HL-60/S4 (cell line): ENCODE measurements around the gene ZNF691.
"Not testable (repeated sequence)": the region's sequence is repeated elsewhere in the genome, so short reads cannot be mapped to it uniquely, and the experiment has no call there.

Experiments
- in situ Hi-C: fragments of 300-500 bp; cut with MboI; formaldehyde crosslinking; loops from 2 replicates; pipeline ENCODE4 v1.14.3; 2022; ENCODE audit warnings: low sequenced_read_pairs

Gene ZNF691

DNA sequence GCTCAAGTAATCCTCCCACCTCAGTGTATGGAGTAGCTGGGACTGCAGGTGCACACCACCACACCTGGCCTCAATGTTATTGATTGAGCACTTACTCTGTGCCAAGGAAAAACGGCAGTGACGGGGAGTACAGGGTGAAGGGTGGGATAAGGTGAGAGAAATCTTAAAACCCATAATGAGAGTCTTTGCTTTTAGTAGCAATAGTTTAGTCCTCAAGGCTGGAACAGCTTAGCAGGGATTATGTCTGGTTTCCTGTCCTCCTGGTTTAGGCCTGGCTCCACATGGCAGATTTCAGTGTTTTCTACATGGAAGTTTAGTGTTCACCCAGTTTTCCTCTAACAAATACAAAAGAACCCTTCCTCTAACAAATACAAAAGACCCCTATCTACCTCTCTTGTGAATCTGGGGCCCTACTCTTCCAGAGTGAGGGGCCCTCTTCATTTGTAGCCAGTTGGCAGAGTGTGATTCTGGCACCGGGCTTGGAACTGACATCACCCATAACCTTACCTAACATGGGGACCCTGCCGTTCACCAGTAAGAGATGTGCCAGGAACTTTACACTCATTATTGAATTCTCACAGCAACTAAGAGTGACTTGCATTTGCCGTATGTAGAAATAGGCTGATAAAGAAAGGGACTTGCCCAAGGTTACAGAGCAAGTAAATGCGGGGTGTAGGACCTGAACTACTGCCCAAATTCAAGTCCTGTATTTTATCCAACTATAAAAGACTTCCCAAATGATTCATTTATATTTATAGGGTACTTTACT lies 6.9 kb downstream of the ZNF691 start:
- in situ Hi-C loops = no loop called here

DNA sequence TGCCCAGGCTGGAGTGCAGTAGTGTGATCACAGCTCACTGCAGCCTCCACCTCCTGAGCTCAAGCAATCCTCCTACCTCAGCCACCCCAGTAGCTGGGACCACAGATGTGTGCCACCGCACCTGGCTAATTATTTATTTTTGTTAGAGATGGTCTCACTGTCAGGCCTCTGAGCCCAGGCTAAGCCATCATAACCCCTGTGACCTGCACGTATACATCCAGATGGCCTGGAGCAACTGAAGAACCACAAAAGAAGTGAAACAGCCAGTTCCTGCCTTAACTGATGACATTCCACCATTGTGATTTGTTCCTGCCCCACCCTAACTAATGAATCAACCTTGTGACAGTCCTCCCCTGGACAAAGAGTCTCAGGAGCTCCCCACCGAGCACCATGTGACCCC lies 10.1 kb downstream of the ZNF691 start:
- in situ Hi-C loops = not testable (repeated sequence)

DNA sequence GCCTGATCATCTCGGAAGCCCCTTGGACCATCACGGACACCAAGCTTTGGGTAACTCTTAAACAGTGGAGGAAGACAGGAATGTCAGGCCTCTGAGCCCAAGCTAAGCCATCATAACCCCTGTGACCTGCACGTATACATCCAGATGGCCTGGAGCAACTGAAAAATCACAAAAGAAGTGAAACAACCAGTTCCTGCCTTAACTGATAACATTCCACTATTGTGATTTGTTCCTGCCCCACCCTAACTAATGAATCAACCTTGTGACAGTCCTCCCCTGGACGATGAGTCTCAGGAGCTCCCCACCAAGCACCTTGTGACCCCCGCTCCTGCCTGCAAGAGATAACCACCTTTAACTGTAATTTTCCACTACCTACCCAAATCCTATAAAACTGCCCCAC lies 13.0 kb downstream of the ZNF691 start:
- in situ Hi-C loops = not testable (repeated sequence)

DNA sequence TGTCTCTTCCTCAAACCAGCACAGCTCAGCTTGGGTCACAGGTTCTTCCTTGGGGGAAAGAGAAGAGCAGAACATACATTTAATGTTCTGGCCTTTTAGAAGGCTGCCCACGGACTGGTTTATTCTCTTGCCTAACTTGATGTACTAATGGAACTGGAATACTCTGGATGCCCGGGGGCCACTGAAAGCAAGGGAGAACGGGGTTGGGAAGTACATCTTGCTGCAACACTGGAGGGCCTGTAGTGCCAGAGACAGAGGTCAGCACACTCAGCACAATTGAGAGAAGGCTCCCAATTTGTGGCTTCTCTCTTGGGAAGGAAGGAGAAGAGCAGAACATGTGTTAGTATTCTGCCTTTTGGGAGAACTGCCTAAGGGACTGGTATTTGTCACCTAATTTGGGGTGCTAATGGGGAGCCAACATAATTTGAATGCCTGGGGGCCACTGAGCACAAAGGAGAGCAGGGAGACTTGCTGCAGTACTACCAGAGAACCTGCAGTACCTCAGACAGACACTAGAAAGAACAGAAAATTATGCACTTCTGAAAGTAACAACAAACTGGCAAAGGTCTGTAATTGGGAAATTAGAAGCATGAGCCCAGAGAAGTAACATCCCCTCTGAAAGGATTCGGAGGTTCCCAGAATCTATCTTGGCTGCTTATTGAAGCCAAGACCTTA lies 14.1 kb downstream of the ZNF691 start:
- in situ Hi-C loops = no loop called here

DNA sequence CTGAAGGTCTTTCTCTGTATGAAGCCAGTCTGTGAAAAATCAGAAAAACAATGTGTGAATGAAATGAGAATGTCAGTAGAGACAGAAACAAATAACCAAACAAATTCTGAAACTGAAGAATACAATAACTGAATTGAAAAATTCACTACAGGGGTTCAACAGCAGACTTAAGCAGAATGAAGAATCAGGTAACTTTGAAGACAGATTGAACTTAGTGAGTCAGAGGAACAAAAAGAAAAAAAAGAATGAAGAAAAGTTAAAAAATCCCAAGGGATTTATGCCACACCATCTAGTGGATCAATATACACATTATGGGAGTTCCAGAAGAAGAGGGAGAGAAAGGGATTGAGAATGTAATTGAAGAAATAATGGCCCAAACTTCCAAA lies 14.6 kb downstream of the ZNF691 start:
- in situ Hi-C loops = no loop called here

DNA sequence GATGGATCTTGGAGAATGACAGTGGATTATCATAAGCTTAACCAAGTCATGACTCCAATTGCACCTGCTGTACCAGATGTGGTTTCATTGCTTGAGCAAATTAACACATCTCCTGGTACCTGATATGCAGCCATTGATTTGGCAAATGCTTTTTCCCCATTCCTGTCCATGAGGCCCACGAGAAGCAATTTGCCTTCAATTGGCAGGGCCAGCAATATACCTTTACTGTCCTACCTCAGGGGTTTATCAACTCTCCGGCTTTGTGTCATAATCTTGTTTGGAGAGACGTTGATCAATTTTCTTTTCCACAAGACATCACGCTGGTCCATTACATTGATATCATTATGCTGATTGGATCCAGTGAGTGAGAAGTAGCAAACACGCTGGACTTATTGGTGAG lies 20.1 kb downstream of the ZNF691 start:
- in situ Hi-C loops = no loop called here

DNA sequence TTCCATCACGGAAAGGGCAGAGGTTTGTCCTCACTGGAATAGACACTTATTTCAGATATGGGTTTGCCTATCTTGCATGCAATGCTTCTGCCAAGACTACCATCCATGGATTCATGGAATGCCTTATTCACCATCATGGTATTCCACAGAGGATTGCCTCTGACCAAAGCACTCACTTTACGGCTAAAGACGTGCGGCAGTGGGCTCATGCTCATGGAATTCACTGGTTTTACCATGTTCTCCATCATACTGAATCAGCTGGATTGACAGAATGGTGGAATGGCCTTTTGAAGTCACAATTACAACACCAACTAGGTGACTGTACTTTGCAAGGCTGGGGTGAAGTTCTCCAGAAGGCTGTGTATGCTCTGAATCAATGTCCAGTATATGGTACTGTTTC lies 22.1 kb downstream of the ZNF691 start:
- in situ Hi-C loops = not testable (repeated sequence)

DNA sequence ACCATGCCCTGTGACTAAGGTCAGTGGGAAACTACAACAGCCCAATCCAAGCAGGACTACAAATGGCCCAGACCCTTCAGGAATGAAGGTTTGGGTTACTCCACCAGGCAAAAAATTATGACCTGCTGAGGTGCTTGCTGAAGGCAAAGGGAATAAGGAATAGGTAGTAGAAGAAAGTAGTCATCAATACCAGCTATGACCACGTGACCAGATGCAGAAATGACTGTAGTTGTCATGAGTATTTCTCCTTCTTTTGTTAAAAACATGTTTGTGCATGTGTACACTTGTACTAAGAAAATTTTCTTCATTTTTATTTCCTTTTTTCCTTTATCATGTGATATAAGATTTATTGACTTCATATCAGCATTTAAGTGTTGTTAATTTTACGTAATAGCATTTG lies 22.8 kb downstream of the ZNF691 start:
- in situ Hi-C loops = not testable (repeated sequence)

DNA sequence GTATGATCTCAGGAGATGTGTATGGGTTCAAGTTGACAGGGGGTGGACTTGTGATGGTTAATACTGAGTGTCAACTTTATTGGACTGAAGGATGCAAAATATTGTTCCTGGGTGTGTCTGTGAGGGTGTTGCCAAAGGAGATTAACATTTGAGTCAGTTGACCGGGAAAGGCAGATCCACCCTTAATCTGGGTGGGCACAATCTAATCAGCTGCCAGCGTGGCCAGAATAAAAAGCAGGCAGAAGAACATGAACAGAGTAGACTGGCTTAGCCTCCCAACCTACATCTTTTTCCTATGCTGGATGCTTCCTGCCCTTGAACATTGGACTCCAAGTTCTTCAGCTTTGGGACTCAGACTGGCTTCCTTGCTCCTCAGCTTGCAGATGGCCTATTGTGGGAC lies 23.3 kb downstream of the ZNF691 start:
- in situ Hi-C loops = not testable (repeated sequence)

DNA sequence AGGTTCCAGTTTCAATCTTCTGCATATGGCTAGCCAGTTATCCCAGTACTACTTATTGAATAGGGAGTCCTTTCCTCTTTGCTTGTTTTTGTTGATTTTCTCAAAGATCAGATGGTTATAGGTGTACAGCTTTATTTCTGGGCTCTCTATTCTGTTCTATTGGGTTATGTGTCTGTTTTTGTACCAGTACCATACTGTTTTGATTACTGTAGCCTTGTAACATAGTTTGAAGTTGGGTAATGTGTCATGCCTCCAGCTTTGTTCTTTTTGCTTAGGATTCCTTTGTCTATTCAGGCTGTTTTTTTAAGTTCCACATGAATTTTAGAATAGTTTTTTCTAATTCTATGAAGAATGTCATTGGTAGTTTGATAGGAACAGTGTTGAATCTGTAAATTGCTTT lies 26.7 kb downstream of the ZNF691 start:
- in situ Hi-C loops = not testable (repeated sequence)

DNA sequence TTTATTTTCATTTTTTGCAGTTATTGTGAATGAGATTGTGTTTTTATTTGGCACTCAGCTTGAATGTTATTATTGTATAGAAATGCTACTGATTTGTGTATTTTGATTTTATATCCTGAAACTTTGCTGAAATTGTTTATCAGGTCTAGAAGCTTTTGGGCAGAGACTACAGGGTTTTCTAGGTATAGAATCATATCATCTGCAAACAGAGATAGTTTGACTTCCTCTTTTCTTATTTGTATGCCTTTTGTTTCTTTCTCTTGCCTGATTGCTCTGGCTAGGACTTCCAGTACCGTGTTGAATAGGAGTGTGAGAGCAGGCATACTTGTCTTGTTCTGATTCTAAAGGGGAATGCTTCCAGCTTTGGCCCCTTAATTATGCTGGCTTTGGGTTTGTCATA lies 27.3 kb downstream of the ZNF691 start:
- in situ Hi-C loops = no loop called here

DNA sequence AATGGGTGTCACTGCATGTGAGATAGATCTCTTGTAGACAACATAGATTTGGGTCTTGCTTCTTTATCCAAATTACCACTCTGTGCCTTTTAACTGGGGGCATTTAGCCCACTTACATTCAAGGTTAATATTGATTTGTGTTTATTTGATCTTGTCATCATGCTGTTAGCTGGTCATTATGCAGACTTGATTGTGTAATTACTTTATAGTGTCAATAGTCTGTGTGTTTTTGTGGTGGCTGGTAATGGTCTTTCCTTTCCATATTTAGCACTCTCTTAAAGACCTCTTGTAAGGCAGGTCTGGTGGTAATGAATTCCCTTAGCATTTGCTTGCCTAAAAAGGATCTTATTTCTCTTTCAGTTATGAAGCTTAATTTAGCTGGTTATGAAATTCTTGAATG lies 29.6 kb downstream of the ZNF691 start:
- in situ Hi-C loops = no loop called here

DNA sequence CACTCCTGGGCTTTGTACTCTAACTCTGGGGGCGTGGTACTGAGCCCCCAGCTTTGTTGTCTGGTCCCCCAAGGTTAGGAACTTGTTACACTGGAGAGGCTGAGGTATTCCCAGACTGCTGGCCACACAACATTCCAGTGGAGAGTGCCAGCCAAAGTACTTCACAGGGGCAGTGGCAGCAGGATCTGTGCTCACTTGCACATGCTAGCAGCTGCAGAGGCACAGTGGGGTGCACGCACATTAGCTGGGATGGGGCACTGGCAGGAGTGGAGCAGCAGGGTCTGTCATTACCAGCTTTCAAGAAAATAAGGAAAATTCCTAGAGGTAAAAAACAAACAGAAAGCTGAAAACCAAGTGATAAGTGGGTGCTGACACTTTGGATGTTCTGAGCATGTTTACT lies 31.0 kb downstream of the ZNF691 start:
- in situ Hi-C loops = no loop called here

DNA sequence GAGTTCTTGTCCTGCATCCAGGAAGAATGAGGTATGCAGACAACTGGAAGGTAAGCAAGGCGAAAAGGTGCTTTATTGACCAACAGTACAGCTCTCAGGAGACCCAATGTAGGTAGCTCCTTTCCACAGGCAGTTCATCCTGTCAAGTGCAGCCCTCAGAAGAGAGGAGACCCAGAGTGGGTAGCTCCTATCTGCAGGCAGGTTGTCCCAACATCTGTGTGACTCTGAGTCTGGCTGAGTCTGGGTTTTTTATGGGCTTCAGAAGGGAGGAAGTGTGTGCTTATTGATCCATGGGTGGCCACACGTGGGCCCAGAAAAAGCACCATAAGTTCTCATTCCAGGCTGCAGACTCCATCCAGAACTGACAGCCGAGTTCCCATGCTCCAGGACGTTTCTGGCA lies 34.0 kb downstream of the ZNF691 start:
- in situ Hi-C loops = no loop called here

DNA sequence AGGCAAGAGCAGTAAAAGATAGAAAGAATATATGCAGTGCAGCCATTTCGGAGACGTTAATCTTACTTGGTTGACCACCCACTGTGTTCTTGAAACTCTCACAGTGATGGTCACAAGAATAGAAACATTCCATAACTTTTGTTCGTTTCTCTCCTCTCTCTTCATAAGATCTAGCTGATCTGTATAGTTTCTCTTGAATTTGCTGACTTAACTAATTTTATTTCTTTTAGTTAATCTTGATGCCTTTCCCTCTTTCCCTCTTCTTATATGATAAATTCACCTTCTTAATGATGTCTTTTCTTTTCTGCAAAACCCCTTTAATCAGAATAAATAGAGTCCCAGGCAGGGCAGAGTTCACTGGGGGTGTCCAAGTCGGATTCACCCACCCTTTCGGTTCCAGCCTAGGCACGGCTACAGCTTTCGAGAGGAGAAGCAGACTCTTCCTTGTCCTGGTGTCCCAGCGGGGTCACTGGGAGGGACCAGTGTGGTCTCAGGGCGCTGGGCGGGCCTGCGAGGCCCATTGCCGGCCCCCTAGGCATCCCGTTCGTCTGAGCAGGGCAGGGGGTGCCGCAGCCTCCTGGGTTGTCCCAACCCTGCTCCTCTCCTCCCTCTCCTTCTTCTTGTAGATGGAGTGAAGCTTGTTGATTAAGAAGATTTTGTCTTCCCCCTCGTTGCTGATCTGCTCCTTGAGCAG lies 39.8 kb downstream of the ZNF691 start:
- in situ Hi-C loops = no loop called here

DNA sequence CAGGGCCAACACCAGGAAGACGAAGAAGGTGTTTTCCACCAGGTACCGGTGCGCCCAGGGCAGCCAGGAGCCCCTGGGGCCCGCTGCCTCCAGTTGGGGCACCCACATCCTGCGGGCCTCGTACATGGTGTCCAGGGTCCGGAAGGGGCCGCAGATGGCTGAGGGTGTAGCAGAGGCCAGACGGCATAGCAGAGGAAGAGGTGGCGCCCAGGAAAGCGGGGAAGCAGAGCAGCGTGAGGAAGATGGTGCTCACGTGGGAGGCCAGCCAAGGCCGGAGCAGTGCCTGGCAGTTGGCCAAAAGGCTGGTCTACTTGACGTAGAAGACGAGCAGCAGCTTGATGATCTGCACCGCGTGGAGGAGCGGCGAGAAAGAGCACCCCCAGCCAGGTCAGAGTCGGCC lies 40.4 kb downstream of the ZNF691 start:
- in situ Hi-C loops = no loop called here

DNA sequence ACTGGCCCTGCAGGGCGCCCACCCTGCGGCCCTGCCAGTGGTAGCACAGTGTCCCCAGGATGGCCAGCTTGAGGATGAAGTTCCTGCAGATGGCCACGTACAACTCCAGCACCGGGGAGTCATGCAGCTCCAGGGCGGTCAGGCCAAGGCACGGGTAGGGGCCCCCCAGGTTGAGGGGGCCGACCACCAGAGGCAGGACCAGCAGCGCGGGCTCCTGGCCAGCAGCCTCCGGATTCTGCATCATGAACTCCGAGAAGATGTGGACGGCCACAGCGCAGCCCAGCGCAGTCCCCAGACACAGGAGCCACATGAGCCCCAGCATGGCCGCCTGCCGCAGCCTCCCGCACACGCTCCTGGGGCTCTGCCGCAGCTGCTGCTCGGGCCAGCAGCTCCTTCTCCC lies 41.0 kb downstream of the ZNF691 start:
- in situ Hi-C loops = no loop called here

DNA sequence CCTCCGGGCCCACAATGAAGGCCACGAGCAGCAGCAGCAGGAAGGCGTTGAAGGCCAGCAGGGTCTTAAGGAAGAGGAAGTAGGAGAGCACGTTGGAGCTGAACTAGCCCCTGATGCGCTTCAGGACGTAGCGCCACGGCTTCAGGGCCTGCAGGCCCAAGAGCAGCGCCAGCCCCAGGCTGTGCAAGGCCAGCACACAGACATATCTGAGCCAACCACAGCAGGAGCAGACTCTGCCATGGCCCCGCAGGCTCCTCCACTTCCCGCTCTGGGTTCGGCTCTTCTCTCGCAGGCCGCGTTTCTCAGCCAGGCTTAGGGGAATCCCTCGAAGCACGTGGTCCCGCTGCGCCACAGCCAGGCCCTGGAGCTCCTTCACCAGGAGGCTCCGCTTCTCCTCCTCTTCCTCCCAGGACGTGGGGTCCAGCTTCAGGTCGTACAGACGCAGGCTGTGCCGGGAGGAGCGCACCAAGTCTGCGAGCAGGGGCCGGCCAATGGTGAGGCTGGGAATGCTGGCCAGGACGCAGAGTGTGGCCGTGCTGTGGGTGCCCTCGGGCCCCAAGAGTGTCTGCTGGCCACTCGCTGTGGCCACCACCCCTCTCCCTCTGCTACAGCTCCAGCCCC lies 41.7 kb downstream of the ZNF691 start:
- in situ Hi-C loops = no loop called here

DNA sequence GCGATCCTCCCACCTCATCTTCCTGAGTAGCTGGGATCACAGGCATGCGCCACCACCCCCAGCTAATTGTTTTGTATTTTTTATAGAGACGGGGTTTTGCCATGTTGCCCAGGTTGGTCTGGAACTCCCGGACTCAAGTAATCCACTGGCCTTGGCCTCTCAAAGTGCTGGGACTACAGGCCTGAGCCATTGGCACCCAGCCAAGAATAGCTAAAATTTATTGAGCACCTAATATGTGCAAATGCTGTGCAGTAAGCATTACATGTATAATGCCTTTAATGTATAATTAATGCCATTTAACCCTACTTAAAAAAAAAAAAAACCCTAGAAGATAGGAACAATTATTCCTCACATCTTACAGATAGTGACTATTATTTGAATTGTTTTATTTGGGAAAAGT lies 42.9 kb downstream of the ZNF691 start:
- in situ Hi-C loops = no loop called here

DNA sequence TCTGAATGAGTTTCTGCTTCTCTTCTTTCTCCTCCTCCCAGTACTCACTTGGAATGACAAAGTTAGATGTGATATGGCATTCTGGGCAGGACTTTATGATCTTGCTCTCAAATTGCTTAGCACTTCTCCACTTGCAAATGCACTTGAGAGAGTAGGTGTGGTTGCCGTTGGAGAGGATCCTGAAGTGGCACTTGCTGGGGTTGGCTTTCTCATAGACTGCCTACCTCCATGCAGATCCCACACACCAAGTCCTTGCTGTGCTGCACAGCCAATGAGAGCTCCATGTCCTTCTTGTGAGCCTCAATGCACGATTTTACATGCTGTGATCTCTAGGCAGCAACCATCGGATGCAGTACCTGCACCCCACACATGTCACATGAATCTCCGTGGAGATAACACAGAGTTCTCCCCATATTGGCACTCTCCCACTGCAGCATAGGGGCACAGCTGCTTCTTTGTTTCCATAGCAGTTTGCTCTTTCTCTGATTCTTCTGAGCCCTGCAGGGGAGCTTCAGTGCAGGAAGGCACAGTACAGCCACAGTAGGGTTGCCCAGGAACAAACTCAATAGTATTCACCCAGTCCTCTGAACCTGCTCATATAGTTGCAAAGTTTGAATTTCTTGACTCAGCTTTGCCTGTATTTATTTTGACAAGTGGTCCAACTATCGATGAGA lies 45.2 kb downstream of the ZNF691 start:
- in situ Hi-C loops = no loop called here

DNA sequence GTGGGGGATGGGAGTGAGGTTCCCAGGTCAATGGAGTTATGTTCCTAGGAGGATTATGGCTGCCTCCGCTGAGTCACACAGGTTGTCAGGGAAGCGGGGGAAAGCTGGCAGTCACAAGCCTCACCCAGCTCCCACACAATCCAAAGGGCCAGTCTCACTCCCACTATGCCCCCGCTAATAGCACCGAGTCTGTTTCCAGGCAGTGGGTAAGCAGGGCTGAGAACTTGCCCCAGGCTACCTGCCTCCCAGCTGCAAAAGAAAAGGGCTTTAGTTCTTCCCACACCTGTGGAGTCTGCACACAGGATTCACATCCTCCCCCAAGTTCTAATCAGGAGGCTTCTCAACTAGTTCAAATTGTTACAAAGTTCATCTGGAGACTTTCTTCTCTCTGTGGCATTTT lies 53.5 kb downstream of the ZNF691 start:
- in situ Hi-C loops = not testable (repeated sequence)
